GM12891 (cell line): ENCODE results near the gene SPRR1A.

Experiments used
- POLR2A ChIP-seq: IDR thresholded peaks from 2 replicates; pipeline ENCODE4 v1.6.1; 2011; ENCODE audit warnings: low read depth, low read length, control low read depth
- POLR2AphosphoS5 ChIP-seq: IDR thresholded peaks from 2 replicates; pipeline ENCODE4 v1.6.1; 2011; ENCODE audit warnings: low read depth, low read length, control low read depth
- POU2F2 ChIP-seq: IDR thresholded peaks from 2 replicates; pipeline ENCODE4 v1.6.1; 2011; ENCODE audit warnings: low read depth, mild to moderate bottlenecking, control low read depth, low read length, moderate library complexity
- SPI1 ChIP-seq: IDR thresholded peaks from 2 replicates; pipeline ENCODE4 v1.6.1; 2011; ENCODE audit warnings: low read depth, low read length, control low read depth
- TAF1 ChIP-seq: IDR thresholded peaks from 2 replicates; pipeline ENCODE4 v1.6.1; 2011; ENCODE audit warnings: low read depth, low read length, control low read depth

GRCh38 chr1:152999818-153000217 is 15.9 kb downstream of the SPRR1A start:
- TF ChIP-seq POLR2A = no peak
- TF ChIP-seq POLR2AphosphoS5 = no peak
- TF ChIP-seq TAF1 = no peak
- no peak for TF ChIP-seq SPI1
- TF ChIP-seq POU2F2 = no peak
